Mucosa of stomach (tissue), 1 donor: ENCODE measurements around the gene SLC2A10.

ENCODE experiments used
- H3K27me3 ChIP-seq: one replicate; pipeline ENCODE4 v1.7.0; 2013; ENCODE audit warnings: mild to moderate bottlenecking, low read length; ENCODE audit not compliant: control insufficient read depth, insufficient read depth
- H3K36me3 ChIP-seq: one replicate; pipeline ENCODE4 v1.7.0; 2013; ENCODE audit warnings: low read length; ENCODE audit not compliant: control insufficient read depth, insufficient read depth
- H3K4me1 ChIP-seq: one replicate; pipeline ENCODE4 v1.7.0; 2013; ENCODE audit warnings: mild to moderate bottlenecking, low read length; ENCODE audit not compliant: control insufficient read depth, insufficient read depth
- H3K4me3 ChIP-seq: one replicate; pipeline ENCODE4 v1.7.0; 2013; ENCODE audit warnings: low read length
- H3K9ac ChIP-seq: one replicate; pipeline ENCODE4 v1.7.0; 2013; ENCODE audit warnings: mild to moderate bottlenecking, low read length, moderate library complexity
- H3K9me3 ChIP-seq: one replicate; pipeline ENCODE4 v1.7.0; 2013; ENCODE audit warnings: mild to moderate bottlenecking, low read length, moderate library complexity; ENCODE audit not compliant: control insufficient read depth
- donor health status: Pancreatic carcinoma.

Gene SLC2A10

GRCh38 chr20:46683939-46684750 lies 25.3 kb upstream of the SLC2A10 start:
- H3K9me3 ChIP-seq: no peaks in the 10 kb centered on the region
- peaks cover 31% of the 10 kb centered on the region for H3K4me1 ChIP-seq
- H3K9ac ChIP-seq: peak overlapping the region; percentile 40
- no peaks in the 10 kb centered on the region for H3K36me3 ChIP-seq
- no peaks in the 10 kb centered on the region for H3K27me3 ChIP-seq
- no peak overlapping the region for H3K4me3 ChIP-seq

DNA sequence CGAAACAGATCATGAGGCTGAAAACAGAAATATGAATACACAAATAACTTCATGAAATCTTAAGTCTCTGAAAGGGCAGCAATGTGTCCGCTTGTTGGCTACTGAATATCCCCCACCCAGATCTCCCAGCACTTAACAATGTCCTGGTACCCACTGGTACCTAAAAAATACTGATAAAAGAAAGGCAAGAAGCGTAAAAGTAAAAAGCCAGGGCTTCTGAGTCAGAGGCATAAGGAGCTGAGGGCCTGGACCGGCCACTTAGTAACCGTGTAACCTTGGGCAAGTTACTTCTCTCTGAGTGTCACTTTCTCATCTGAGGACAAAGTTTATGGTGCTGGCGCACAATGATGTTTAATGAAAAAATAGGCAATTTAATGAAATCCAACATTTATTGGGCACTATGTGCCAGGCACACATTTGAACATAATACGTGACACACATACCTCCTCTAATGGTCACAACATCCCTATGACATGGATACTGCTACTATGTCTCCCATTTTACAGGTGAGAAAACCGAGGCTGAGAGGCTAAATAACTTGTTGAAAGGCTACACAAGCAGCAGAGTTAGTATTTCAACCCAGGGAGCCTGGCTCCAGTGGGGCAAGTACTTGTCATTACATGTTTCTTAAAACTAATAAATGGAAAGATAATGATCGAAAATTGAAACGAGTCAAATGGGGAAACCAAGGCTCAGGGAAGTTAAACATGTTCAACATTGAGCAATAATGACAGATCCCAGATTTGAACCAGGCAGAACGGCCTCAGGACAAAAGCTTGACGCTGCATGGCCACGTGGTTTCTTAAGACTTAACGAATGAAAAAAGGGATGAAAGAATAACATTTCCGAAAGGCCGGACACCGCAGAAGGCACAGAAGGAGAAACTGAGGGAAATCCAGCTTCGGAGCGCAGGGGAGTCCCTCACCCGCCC lies 21.0 kb upstream of the SLC2A10 start:
- Histone ChIP-seq H3K9me3 (no peaks in the 10 kb centered on the region), H3K4me3 (peak overlapping the region; percentile 76), H3K4me1 (peaks cover 23% of the 10 kb centered on the region), H3K27me3 (no peaks in the 10 kb centered on the region), H3K36me3 (no peaks in the 10 kb centered on the region), H3K9ac (peak overlapping the region; percentile 77)

DNA sequence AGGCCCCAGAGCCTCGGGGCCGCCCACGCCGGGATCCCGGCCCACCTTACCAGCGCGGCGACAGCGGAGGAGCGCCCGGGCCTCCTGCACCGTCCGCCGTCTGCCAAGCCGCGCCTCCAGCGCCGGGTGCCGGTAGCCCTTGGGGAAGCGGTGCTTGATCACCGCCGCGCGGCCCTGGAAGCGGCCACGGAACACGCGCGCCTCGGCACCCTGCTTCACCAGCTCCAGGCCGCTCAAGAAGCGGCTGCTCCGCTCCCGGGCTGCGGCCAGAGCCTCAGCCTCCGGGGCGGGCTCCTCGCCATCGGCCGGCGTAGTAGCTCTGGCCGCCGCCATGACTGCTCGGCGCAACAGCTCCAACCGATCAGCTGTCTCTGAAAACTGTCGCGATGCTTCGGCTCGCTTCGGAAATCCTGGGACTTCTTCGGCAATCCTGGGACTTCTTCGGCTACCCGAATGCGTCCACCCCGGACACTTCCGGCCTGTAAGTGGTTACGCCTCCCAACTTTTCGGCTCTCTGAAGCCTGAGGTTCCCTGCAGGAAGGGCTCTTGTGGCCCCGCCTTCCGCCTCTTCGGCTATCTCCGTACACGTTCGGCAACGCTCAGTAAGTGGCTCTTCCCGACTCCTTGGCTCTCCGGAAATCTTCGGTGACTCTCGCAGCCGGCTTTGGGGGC lies 20.2 kb upstream of the SLC2A10 start, which contains the start of gene TP53RK:
Gene TP53RK (minus strand): TSS at position 363 of the 672 bp plus-strand sequence. CDS start 30 bp downstream, at position 333.
- Histone ChIP-seq H3K27me3 (no peaks in the 10 kb centered on the region), H3K4me1 (peaks cover 20% of the 10 kb centered on the region), H3K4me3 (peak within 1 kb of the TSS; percentile 76), H3K36me3 (no peaks in the 10 kb centered on the region), H3K9me3 (no peaks in the 10 kb centered on the region), H3K9ac (peak within 1 kb of the TSS; percentile 77)

DNA sequence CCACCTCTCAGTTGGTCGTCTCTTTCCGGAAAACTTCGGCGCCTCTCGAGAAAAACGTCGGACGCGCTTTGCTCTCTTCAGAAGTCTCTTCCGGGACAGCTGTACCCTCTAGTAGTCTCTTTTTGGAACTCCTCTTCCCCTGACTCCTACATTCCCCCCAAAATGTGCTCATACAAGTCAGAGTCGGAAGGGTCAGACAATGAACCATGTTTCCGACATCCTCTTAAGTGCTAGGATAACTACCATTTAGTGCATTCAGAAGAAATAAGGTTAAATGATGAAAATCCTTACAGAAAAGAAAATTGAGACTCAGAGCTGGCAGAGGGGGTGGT lies 19.7 kb upstream of the SLC2A10 start:
- Histone ChIP-seq H3K9me3 (no peaks in the 10 kb centered on the region), H3K27me3 (no peaks in the 10 kb centered on the region), H3K36me3 (no peaks in the 10 kb centered on the region), H3K9ac (peak overlapping the region; percentile 77), H3K4me1 (peaks cover 20% of the 10 kb centered on the region), H3K4me3 (peak overlapping the region; percentile 10)

GRCh38 chr20:46690219-46691106 lies 19.0 kb upstream of the SLC2A10 start:
- Histone ChIP-seq H3K4me1 (peaks cover 20% of the 10 kb centered on the region), H3K9ac (peak overlapping the region; percentile 77), H3K27me3 (no peaks in the 10 kb centered on the region), H3K4me3 (no peak overlapping the region), H3K9me3 (no peaks in the 10 kb centered on the region), H3K36me3 (no peaks in the 10 kb centered on the region)

- Histone ChIP-seq H3K4me3 (no peak overlapping the region), H3K9me3 (no peaks in the 10 kb centered on the region), H3K4me1 (peaks cover 20% of the 10 kb centered on the region), H3K27me3 (no peaks in the 10 kb centered on the region), H3K36me3 (no peaks in the 10 kb centered on the region), H3K9ac (no peak overlapping the region)
Measured at GRCh38 chr20:46691196-46691595, 18.3 kb upstream of the SLC2A10 start.

DNA sequence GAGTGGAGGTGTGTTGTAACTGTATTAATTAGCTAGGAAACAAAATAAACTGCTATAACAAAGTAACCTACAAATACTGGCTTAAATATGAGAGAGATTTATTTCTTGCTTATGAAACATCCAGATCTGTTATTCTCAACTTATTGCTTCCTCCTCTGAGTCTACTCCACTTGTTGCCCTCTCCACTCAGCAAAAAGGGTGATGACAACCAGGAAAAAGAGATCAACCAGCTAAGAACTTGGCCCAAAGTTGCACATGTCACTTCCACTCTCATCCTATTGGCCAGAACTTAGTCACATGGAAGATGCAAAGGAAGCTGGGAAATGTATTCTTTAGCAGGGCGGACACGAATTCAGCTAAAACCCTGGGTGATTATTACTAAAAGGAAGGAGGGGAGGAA lies 15.0 kb upstream of the SLC2A10 start:
- no peak overlapping the region for H3K4me3 ChIP-seq
- H3K36me3 ChIP-seq: no peaks in the 10 kb centered on the region
- no peak overlapping the region for H3K9ac ChIP-seq
- peaks cover 4% of the 10 kb centered on the region for H3K27me3 ChIP-seq
- no peaks in the 10 kb centered on the region for H3K4me1 ChIP-seq
- no peaks in the 10 kb centered on the region for H3K9me3 ChIP-seq

DNA sequence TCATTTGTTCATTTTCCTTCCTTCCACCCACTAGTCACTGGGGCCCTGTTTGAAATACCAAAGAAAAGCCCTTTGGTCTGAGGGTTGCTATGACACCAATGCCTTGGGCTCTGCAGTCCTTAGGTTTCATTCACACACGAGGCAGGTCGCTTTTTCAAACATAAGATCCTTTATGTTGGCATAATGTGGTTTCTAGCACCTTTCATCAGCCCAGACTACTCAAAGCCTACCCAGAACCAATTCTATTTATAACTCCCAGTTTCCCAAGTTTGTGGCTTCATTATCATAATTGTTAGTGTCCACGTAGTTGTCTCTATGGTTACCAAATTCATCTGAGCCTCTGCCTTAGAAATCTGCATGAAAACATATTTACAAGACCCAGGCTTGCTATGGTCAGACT lies 13.6 kb upstream of the SLC2A10 start:
- no peaks in the 10 kb centered on the region for H3K36me3 ChIP-seq
- H3K9ac ChIP-seq: no peak overlapping the region
- H3K27me3 ChIP-seq: peaks cover 4% of the 10 kb centered on the region
- H3K9me3 ChIP-seq: no peaks in the 10 kb centered on the region
- no peaks in the 10 kb centered on the region for H3K4me1 ChIP-seq
- H3K4me3 ChIP-seq: no peak overlapping the region

- H3K9ac ChIP-seq: no peak overlapping the region
- H3K9me3 ChIP-seq: no peaks in the 10 kb centered on the region
Measured at GRCh38 chr20:46696791-46697279, 12.6 kb upstream of the SLC2A10 start.

GRCh38 chr20:46698788-46699187 lies 10.7 kb upstream of the SLC2A10 start:
- Histone ChIP-seq H3K27me3 (peaks cover 4% of the 10 kb centered on the region), H3K4me3 (no peak overlapping the region), H3K36me3 (no peaks in the 10 kb centered on the region), H3K9ac (no peak overlapping the region), H3K4me1 (peaks cover 7% of the 10 kb centered on the region), H3K9me3 (no peaks in the 10 kb centered on the region)

More at GRCh38 chr20:46696791-46697279, 12.6 kb upstream of the SLC2A10 start:
- no peaks in the 10 kb centered on the region for H3K36me3 ChIP-seq
- no peaks in the 10 kb centered on the region for H3K4me1 ChIP-seq
- H3K4me3 ChIP-seq: no peak overlapping the region
- H3K27me3 ChIP-seq: peaks cover 4% of the 10 kb centered on the region
